ENCODE results near the gene LRIT1. TPM values are rescaled to one million over a fixed set of nuclear protein-coding genes. Genes with fewer than 3 reads are reported as not detected.

LRIT1 gene
- total RNA-seq, 1 experiment from 2014 or later = not detected

DNA sequence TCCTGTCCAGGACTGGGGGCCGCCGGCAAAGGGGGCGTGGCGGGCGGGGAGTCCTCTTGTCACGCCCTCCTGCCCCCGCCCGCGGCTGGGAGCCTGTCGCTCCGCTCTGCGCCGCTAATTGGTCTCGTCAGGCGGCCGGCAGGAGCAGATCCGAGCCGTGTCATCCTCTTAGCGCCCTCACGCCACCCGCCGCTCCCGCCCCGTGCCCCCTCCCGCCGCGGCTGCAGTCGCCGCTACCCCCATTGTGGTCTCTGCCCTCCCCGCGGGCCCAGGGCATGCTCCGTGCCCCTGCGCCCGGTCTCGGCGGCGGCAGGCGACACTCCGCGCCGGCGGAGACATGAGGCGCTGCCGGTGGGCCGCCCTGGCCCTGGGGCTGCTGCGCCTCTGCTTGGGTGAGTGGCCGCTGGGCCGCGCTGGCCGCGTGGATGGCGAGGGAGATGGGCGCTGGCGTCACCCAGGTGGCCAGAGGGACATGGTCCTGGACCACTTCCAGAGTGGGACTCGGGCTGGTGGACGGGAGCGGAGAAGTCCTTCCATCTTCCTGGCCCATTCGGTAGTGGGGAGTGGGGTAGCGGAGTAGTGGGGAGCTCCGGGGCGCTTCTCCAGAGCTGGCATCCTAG is 46.8 kb downstream of the LRIT1 start, which contains the start of gene CDHR1:
TSS of gene CDHR1 (plus strand) at position 114 of the 620 bp plus-strand sequence. CDS start at position 338, 224 bp downstream.
- Histone ChIP-seq H3K36me3 (ENCODE audit: low read depth) (no peaks in the 10 kb centered on the region), H3K27me3 (ENCODE audit: insufficient read depth, low read depth) (peaks cover 92% of the 10 kb centered on the region), H2AFZ (no peak within 1 kb of the TSS), H3K4me2 (no peak within 1 kb of the TSS), H3K4me1 (replicated peaks; ENCODE audit: insufficient read depth) (no peaks in the 10 kb centered on the region), H3K9me3 (ENCODE audit: insufficient read depth, low read depth) (no peaks in the 10 kb centered on the region), H4K20me1 (ENCODE audit: insufficient read depth) (0 out of 2 replicates have a peak, but pooled peaks cover 9% of the 10 kb centered on the region), H3K27ac (no peak within 1 kb of the TSS), H3K79me2 (ENCODE audit: low read depth) (no peaks in the 10 kb centered on the region), H3K4me3 (no peak within 1 kb of the TSS), H3K9me2 (ENCODE audit: insufficient read depth) (no peaks in the 10 kb centered on the region), H3F3A (ENCODE audit: insufficient read depth, low read depth) (no peaks in the 10 kb centered on the region)
- DNase-seq = no peak
- ChIA-PET POLR2A (ENCODE audit: unreplicated experiment) (no interaction called here), CTCF (no interaction called here)
- TF ChIP-seq EZH2 (IDR thresholded peaks at IDR 0.05; ENCODE audit: low read depth) = no peak
- TF ChIP-seq, protein P1, sequence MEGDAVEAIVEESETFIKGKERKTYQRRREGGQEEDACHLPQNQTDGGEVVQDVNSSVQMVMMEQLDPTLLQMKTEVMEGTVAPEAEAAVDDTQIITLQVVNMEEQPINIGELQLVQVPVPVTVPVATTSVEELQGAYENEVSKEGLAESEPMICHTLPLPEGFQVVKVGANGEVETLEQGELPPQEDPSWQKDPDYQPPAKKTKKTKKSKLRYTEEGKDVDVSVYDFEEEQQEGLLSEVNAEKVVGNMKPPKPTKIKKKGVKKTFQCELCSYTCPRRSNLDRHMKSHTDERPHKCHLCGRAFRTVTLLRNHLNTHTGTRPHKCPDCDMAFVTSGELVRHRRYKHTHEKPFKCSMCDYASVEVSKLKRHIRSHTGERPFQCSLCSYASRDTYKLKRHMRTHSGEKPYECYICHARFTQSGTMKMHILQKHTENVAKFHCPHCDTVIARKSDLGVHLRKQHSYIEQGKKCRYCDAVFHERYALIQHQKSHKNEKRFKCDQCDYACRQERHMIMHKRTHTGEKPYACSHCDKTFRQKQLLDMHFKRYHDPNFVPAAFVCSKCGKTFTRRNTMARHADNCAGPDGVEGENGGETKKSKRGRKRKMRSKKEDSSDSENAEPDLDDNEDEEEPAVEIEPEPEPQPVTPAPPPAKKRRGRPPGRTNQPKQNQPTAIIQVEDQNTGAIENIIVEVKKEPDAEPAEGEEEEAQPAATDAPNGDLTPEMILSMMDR (conservative IDR thresholded peaks at IDR 0.05) = no peak
- intact Hi-C loops (cut with micrococcal nuclease; ENCODE audit: unreplicated experiment) = no loop called here
- BruUV-seq (replicated peaks) = no TSS peak

DNA sequence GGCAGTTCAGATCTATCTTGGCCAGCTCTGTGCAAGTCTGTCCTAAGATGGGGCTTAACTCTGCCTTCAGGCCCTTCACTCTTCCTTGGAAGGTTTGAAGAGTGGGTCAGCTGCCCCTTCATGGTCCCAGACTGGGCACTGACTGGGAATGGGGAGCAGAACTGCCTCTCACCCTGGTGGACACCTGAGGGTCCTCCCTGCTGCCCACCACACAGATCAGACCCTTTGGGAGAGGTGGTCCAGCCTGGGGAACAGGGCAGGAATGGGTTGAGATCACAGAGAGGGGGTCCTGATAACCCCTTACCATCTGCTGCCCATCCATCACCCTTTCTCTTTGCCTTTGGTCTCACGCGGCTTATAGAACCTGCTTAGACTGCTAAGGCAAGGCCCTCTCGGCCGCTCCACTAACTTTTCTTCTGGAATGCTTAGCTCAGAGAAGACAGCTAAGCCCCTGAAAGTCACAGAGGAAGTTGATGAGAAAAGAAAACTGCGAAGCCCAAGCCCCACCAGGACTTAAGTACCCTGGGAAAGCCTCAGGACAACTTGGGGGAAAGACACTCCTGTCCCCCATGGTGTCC is 47.4 kb downstream of the LRIT1 start:
- Histone ChIP-seq H3K4me3 (no peak overlapping the region), H3K9me2 (ENCODE audit: insufficient read depth) (no peaks in the 10 kb centered on the region), H3K36me3 (ENCODE audit: low read depth) (no peaks in the 10 kb centered on the region), H3K27me3 (ENCODE audit: insufficient read depth, low read depth) (peaks cover 92% of the 10 kb centered on the region), H3K4me2 (no peak overlapping the region), H3K79me2 (ENCODE audit: low read depth) (no peaks in the 10 kb centered on the region), H3K4me1 (replicated peaks; ENCODE audit: insufficient read depth) (no peaks in the 10 kb centered on the region), H3K9me3 (ENCODE audit: insufficient read depth, low read depth) (no peaks in the 10 kb centered on the region), H2AFZ (no peak overlapping the region), H3K27ac (no peak overlapping the region), H3F3A (ENCODE audit: insufficient read depth, low read depth) (no peaks in the 10 kb centered on the region), H4K20me1 (ENCODE audit: insufficient read depth) (0 out of 2 replicates have a peak, but pooled peaks cover 9% of the 10 kb centered on the region)
- no TSS peak for BruUV-seq (replicated peaks)
- POLR2A ChIA-PET (ENCODE audit: unreplicated experiment) = no interaction called here
- TF ChIP-seq EZH2 (IDR thresholded peaks at IDR 0.05; ENCODE audit: low read depth) = no peak
- TF ChIP-seq, protein P1 (conservative IDR thresholded peaks at IDR 0.05) = no peak
- intact Hi-C loops (cut with micrococcal nuclease; ENCODE audit: unreplicated experiment) = no loop called here
- no peak for DNase-seq
- CTCF ChIA-PET = no interaction called here

DNA sequence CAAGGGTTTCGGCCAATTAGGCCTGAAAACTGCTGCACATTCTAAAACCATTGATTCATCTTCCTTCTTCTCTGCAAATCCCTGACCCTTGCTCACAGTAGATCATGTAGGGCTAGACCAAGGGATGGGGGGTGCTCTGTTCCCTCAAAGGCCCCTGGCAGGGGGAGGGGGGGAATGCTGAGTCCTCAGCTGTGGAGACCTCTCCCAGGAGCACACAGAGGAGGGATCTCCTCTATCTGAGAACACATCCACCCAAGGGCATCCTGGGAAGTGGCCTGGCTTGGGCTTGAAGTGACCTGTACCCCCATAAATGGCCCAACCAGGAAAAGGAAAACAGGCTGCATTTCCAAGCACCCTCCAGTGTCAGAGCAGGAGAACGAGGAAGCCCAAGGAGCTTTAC is 48.0 kb downstream of the LRIT1 start:
- BruUV-seq (replicated peaks) = no TSS peak
- Histone ChIP-seq H3K36me3 (ENCODE audit: low read depth) (no peaks in the 10 kb centered on the region), H3K27me3 (ENCODE audit: insufficient read depth, low read depth) (peaks cover 92% of the 10 kb centered on the region), H3K79me2 (ENCODE audit: low read depth) (no peaks in the 10 kb centered on the region), H3K4me2 (no peak overlapping the region), H2AFZ (no peak overlapping the region), H4K20me1 (ENCODE audit: insufficient read depth) (0 out of 2 replicates have a peak, but pooled peaks cover 9% of the 10 kb centered on the region), H3K4me1 (replicated peaks; ENCODE audit: insufficient read depth) (no peaks in the 10 kb centered on the region), H3K4me3 (no peak overlapping the region), H3K27ac (no peak overlapping the region), H3K9me3 (ENCODE audit: insufficient read depth, low read depth) (no peaks in the 10 kb centered on the region), H3F3A (ENCODE audit: insufficient read depth, low read depth) (no peaks in the 10 kb centered on the region), H3K9me2 (ENCODE audit: insufficient read depth) (no peaks in the 10 kb centered on the region)
- TF ChIP-seq EZH2 (IDR thresholded peaks at IDR 0.05; ENCODE audit: low read depth) = no peak
- TF ChIP-seq, protein P1 (conservative IDR thresholded peaks at IDR 0.05) = no peak
- ChIA-PET POLR2A (ENCODE audit: unreplicated experiment) (no interaction called here), CTCF (no interaction called here)
- DNase-seq = no peak
- intact Hi-C loops (cut with micrococcal nuclease; ENCODE audit: unreplicated experiment) = no loop called here

Measured in PC-9 (cell line).